NAMALWA (cell line): ENCODE data around the gene PRPF38B.
A peak's percentile ranks its signal among the peaks of the same experiment; 100 is the strongest.

Experiments used
- DNase-seq: peaks from one replicate; pipeline ENCODE4 v3.0.0-alpha.2; 2015; ENCODE audit warnings: low spot score

PRPF38B gene

DNA sequence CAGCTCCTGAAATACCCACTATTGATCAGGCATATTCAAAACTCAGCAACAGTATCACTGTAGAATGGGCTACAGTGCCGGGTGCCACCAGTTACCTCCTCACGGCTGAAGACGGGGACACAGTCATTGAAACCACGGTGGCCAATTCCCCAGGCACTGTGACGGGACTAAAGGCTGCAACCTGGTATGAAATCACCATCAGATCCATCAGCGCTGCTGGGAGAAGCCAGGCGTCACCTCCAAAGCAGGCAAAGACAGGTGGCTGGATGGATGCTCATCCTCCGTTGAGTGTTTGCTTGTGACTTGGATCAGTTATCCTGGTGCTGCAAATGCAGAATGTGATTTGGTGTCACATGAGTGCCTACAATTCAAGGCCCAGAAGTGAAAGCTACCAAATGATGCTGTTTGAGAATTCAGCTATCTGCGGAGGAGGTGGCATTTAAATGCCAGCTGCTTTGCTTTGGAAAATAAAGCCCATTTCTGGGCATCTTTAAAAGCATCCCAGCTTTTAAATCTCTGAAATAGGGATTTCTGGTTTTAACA, 25.7 kb downstream of the PRPF38B start:
- no peak for DNase-seq

DNA sequence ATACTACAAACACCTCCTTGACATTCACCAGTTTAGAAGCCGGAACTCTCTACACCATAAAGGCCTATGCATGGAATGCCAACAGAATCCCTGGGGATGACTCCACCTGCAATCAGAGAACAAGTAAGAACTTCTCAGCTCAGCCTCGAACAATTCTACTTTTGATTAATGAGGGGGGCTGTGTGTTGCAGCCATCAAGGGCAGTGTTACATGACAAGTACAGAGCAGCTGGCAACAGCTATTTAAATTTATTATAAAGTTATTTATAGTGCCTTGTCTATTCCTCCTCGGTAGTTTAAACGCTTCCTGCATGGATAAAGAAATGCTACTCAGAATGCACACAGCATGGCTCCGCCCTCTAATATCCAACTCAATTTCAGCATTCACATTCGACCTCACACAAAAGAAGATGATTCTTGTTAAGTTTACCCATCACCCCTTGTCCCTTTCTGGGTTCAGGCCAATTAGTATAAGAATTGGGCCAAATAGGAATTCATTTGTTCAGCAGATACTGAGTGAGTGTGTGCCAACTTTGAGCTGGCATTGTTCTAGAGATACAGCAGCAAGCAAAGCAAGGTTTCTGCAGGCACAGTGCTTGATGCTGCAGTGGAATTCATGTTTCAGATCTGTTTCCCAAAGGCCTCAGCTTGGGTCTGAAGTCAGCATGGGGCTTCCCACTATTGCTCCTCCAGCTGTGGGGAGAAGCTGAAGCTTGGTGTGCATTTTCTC, 27.0 kb downstream of the PRPF38B start:
- no peak for DNase-seq

DNA sequence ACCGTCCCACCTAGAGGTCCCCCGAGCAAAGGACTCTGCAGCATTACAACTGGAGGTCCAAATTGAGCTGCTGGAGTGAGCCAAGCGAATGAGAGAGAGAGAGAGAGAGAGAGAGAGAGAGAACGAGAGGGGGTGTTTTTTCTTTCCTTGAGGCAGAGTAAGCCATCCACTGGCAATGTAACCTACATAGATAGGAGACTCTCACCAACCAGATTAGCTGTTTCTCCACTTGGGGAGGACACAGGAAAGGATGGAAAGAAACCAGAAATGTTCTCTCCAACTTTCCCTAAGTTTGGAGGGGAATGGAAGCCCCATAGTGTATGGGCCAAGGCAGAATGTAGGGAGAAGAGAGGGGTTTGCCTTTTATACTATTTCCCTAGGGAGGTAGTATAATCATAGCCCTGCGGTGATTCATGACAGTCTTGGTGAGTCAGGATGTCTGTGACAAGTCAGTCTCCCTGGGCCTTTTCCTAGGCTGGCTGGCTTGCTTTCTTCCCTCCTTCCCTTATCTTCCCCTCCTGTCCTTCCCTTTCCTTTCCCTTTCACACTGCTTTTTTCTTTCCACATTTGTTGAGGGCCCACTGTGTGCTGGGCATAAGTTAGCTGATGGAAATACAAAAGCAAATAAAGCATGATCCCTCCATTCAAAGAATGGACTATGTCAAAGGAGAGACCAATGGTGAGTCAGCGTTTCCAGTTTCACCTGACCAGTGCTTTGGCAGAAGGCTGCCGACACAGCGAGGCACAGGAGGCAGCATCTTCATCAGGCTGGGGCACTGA, 27.7 kb downstream of the PRPF38B start:
- no peak for DNase-seq

DNA sequence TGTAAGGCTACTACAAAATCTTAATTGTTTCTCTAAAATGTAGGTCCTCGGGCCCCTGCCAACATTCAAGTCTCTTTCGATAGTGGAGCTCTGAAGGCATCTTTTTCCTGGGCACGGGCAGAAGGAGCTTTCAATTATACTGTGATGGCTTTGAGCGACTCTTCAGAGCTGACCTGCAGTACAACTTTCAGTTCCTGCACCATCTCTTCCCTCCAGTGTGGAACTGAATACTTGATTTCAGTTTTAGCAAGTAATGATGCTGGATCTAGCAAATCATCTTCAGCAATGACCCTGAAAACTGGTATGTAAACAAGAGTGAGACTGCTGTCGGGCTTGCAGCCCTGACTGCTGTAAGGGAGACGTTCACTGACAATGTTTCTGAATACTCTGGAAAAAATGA, 30.2 kb downstream of the PRPF38B start:
- DNase-seq, result no peak

DNA sequence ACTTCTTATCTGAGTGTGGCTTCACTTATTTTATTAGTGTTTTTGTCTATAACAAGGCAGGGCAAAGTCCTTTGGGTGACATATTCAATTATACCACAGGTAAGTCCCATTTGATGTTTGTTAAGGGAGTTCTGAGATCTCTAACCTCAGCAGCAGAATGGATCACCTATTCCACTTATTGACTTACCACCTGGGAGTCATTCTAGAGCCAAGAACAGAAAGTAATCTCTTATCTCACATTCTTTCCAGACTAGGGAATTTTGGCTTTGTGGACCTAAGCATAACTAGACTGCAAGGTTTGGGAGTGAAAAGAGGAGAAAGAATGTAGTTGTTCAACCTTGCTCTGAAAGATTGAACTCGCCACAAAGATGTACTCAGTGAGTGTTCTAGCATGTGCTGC, 33.8 kb downstream of the PRPF38B start:
- DNase-seq, result no peak

DNA sequence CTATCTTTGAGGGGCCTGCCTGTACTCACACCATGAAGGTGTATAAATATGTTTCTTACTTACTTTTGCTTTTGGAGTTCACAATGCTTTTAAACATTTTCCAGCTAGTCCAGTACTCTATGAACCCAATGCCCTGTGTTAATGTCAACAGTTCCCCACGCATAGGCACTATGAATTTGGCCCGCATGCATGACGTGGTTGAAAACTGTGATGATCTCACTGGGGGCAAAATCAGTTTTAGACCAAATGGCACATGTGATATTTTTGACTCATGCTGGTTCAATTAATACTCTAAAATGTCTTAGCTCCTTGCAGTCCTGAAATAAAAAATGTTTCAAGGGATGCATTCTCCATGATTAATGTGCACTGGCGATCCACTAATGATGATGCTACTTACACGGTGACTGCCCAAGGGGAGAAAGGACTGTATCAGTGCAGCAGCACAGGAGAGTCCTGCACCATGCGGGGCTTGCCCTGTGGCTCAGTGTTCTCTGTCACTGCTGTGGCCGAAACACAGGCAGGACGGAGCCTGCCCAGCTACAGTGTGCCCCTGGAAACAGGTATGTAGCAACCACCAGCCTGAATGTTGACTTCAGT, 36.3 kb downstream of the PRPF38B start:
- DNase-seq, result no peak

DNA sequence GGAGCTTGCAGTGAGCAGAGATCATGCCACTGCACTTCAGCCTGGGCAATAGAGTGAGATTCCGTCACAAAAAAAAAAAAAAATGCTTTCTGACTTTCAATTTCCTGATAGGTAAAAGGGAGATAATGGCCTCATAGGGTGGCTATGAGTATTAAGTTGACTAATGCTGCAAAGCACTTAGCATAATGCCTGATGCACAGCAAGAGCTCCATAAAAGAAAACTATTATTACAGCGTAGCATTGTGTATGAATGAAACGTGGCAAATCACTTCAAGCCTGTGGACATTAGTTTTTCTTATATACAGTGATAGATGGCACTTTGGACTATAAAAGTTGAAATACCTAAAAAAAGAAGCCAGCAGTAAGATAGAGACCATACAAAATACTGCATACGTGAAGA, 37.4 kb downstream of the PRPF38B start:
- no peak for DNase-seq

DNA sequence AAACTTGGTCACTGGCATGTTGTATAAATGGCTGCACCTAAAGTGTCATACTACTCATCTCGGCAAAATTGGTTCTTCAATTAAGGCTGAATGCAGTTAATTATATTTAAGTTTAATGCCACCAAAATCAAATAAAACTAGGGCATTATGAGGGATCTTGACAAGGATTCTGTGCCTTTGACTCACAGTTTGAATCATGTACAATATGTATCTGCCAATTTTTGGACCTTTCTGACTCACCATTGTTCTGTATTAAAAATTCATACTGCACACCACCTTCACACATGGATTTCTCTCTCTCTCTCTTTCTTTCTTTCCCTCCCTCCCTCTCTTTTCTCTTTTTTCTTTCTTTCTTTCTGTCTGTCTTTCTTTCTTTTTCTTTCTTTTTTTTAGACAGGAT, 40.3 kb downstream of the PRPF38B start:
- no peak for DNase-seq

DNA sequence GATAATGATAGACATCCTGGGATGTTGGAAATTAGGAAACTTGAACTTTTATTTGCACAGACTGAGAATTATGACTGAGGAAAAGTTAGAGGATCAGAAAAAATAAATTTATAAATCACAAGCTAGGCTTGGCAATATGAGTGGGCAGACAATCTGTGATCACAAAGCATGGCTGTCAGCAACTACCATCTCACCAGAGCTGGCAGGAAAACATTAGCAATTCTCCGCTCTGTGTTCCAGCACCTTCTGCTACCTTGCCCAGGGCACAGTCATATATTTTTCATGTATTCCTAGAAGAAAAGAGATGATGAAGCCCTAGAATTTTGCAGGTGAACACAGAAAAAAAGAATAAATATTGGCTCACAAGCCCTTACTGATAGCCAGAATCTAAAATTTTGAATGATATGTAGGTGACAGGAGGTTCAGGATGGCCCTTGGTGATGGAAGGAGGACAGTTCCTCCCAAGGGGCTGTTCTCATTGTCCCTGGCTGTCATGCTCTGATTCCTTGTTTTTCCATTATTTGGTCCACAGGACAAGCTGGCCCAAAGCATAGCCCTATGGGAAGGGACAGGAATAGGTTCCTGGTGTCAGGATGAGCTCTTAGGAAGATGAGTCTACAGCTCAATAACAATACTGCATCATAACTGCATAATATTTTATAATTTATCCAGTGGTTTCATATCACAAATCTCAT, 42.2 kb downstream of the PRPF38B start:
- DNase-seq, result no peak

DNA sequence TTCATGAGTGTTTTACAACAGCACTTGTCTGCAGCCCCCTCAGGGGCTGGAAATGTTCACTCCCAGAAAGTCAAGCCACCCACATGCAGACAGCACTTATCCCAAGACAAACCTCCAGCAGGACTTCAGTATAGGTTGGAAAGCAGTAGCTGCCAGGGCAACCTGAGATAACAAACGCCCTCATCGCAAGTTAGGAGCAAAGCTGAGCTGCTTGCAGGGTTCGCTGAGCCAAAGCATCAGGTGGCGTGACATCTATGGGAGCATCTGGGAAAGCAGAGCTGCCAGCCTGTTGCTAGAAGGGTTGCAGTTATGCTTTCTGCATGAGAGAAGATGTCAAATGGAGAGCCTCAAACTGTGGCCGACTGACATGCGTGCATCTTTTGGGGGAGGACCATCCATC, 50.1 kb downstream of the PRPF38B start:
- DNase-seq, result no peak

DNA sequence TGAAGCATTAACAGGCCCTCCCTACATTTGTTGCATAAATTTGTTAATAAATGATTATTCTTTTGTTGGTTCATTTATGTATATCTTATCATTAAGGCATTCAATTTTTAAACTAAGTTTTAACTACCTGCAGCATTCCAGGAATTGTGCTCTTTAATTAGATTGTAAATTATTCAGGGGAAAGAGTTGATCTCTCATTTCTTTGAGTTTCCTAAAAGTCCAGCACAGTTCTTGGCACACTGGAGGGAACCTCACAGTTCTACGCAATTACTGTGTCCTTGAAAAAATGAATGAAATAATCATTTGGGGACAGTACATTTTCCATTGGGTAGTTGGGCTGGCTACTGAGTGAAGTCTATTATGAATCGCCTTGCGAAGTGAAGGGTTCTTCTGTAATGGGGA, 53.9 kb downstream of the PRPF38B start:
- DNase-seq, result no peak

DNA sequence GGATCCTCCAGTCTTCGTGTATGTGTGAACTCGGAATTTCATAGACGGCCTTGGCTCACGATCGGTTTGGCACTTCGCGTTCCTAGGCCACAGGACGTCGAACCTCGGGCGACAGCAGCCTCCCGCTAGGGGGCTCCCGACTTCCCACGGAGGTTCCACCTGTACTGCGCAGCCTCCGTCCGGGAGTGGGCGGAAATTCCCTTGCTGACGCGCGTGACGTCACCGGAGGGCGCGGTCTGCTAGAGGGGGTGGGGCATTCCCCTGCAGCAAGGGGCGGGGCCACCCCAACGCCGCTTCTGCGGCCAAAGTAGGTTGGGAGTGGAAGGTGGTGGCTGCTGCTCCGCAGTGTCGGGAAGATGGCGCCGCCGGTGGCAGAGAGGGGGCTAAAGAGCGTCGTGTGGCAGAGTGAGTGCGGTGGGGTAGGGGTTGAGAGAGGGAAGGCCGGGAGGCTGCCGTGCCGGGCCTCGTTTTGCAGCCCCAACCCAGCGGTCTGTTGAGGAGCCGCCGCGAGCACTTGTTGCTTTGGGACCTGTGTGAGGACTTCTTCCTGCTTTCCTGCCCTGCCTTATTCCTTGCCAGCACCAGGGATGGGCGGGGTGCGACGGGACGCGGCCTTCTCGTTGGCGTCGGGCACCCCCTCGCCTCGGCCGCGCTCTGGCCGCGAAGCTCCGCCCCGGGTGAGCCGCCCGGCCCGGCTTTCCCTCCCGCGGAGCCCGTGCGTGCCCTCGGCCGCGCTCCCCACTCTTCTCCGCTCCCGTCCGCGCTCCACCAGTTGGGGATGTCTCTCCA, 54.5 kb downstream of the PRPF38B start, which contains the start of gene STXBP3:
Gene STXBP3, plus strand, starts transcription at position 293 of the 789 bp plus-strand sequence. Its CDS starts 64 bp downstream, at position 357.
- DNase-seq, result peak; percentile 98

DNA sequence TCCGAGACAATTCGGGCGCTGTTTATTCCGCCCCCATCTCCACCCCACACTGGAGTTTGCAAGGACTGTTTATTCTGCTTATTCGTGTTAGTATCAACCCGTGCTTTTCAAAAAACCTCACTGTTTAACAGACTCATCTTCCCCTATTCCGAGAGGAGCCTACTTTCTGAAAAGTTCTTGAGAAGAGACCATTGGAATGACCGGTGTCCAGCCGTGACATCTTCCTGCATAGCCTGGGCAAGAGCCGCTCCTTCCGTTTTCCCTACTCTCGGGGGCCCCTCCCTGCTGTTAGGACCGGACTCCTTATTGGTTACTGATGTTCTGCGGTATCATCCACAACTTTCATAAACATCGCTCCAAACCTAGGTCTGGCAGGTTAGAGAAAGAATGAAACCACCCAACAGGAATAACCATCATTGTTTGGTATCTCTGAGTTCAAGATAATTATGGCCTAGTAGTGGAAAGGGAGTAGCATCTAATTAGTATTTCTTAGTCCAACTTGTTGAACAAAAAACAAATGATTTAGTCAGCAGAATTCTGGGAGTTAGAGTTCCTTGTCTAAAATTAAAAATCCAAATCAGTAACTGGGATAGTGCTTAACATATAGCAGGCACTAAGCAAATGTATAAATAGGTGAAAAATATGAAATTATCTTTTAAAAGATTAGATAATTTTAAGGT, 55.2 kb downstream of the PRPF38B start:
- DNase-seq, result peak; percentile 68

DNA sequence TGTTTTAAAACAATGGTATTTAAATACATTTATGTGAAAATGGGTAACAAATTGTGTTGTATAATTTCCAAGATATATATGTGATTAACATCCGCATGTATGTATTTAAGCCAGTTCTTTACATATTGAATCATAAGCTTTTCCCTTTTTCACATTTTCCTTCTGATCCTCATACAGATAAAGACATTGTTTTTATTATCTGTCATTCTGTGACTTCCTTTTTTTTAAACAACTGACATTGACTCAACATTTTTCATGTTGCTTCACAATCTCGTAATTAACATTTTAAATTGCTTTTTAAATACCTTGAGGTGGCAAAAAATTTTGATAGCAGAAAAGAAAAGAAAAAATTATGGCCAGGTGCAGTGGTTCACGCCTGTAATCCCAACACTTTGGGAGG, 55.8 kb downstream of the PRPF38B start:
- no peak for DNase-seq

DNA sequence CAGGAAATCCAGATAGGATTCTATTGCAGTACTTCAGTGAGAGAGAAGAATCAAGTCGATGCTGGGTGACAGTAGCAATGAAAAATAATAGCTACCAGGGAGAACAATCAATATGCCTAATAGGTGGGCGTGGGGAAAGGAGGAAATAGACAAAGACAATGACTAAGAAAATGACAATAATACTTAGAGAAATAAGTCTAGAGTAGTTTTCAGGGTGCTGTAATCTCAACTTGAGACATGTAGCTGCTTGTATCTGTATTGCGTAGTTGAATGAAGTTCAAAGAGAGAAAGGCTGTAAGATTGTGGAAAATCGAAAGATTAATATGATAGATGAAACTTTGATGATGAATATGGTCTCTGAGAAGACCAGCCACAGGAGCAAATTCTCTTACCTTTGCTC, 57.0 kb downstream of the PRPF38B start:
- DNase-seq, result no peak

DNA sequence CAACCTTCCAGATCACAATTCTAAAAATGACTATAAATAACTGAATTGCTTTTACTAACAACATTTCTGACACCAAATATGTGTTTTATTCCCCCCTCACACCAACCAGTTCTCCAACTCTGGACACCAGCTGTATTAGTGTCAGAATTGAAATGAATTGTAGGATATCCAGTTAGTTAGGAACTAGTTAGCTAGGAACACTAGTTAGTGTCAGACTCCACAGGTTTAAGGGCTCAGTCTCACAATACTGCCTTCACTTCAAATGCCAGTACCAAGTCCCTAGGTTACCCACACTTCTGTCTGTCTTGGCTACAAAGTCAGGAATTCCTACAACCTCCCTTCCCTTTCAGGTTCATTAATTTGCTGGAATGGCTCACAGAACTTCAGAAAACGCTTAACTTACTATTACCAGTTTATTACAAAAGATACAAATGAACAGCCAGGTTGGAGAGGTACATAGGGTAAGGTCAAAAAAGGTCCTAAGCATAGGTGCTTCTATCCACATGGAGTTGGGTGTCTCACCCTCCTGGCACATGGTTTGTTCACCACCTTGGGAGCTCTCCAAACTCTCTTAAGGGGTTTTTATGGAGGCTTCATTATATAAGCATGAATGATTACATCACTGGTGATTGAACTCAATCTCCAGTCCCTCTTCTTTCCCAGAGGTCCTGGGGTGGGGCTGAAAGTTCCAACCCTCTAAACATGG, 58.5 kb downstream of the PRPF38B start:
- no peak for DNase-seq
